Activated B cell treated with CpG ODN at 0.5 μM for 24 hours (primary cell): ENCODE results near the gene ARHGEF10L. TPM values are rescaled to one million over a fixed set of nuclear protein-coding genes. Genes with fewer than 3 reads are reported as not detected.

Experiments
- ATAC-seq: fragments of 200-7000 bp; cut with Tn5 transposase; one replicate; pipeline ENCODE4 v1.10.0; 2021; ENCODE audit warnings: low read depth, mild to moderate bottlenecking, moderate library complexity
- CTCF ChIA-PET: fragments of 350-600 bp; sonication (Branson Sonifier 250); formaldehyde crosslinking; loops from one replicate; lab custom pipeline; 2021; ENCODE audit warnings: antibody characterized with exemption; lab: Charles Lee
- POLR2A ChIA-PET: fragments of 350-600 bp; sonication (Branson Sonifier 250); formaldehyde crosslinking; loops from one replicate; lab custom pipeline; 2021; ENCODE audit warnings: antibody characterized with exemption; lab: Charles Lee
- DNase-seq: peaks from one replicate; pipeline ENCODE4 v3.0.0; 2022
- H3K27ac Mint-ChIP-seq: one replicate; pipeline ENCODE4 v1.8.0; 2020; ENCODE audit warnings: mixed read lengths
- H3K27me3 Mint-ChIP-seq: one replicate; pipeline ENCODE4 v1.8.0; 2021; ENCODE audit warnings: mixed read lengths
- H3K36me3 Mint-ChIP-seq: one replicate; pipeline ENCODE4 v1.8.0; 2021; ENCODE audit warnings: low read depth, mixed read lengths
- H3K4me1 Mint-ChIP-seq: one replicate; pipeline ENCODE4 v1.8.0; 2021; ENCODE audit warnings: mixed read lengths
- H3K4me3 Mint-ChIP-seq: one replicate; pipeline ENCODE4 v1.8.0; 2020; ENCODE audit warnings: mild to moderate bottlenecking, mixed read lengths
- H3K9me3 Mint-ChIP-seq: one replicate; pipeline ENCODE4 v1.8.0; 2020; ENCODE audit warnings: mixed read lengths
- intact Hi-C: fragments of 100-400 bp; cut with micrococcal nuclease; formaldehyde crosslinking; loops from one replicate; pipeline ENCODE4 v1.15.1; 2024
- total RNA-seq: library from RNA; stranded (reverse); gene quantifications from 2 replicates; pipeline ENCODE4 v1.2.3, GENCODE V29; 2022
- TF ChIP-seq, protein P1 (sequence below): fragments of 200-600 bp; IDR thresholded peaks from one replicate; pipeline ENCODE4 v1.8.0; 2022; ENCODE audit warnings: antibody characterized with exemption, mild to moderate bottlenecking

The ARHGEF10L gene
- total RNA-seq, 1 donor from 2014 or later, result 0.62 TPM

DNA sequence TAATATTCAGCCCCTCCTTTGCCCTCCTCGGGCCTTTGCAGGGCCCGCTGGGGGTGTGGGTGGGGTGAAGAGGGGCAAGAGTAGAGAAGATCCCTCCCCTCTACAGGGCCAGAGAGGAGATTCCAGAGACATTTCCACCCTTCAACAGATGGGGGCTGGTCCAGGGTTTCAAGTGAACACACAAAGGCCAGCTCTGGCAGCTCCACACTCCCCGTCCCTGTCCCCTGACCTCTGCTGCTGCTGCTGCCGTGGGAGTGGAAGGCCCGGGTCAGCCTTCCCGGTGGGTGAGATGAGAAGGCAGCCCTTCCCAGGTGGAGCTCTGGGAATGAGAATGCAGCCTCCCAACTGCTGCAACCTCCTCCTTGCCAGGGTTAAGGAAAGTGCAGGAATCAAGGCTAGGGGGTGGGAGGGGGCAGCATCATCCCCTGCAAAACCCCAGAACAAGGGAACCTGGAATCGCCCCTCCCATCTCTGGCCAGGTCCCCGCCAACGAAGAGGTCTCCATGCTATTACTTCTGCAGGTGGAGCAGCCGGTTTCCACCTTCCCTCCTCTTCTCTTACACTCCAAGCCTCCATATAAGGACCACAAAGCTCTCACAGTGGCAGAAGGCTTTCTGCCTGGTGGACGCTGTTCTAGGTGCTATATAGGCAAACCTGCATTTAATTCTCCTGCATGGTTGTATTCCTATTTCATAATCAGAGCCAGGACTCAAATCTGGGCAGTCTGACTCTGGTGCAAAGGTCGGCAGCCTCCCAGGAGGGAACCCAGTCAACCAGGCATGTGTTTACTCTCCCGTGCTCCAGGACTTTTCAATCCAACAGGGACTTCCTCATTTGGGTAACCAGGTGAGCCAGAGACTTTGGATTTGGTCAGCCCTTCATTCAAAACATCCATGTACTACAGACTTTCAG, 22.9 kb upstream of the ARHGEF10L start:
- Mint-ChIP-seq H3K4me3 (no peak overlapping the region), H3K36me3 (no peaks in the 10 kb centered on the region), H3K9me3 (no peaks in the 10 kb centered on the region), H3K27ac (no peak overlapping the region), H3K27me3 (peaks cover 36% of the 10 kb centered on the region), H3K4me1 (no peaks in the 10 kb centered on the region)
- intact Hi-C loops, result no loop called here
- POLR2A ChIA-PET, result no interaction called here
- DNase-seq, result no peak
- CTCF ChIA-PET, result no interaction called here
- TF ChIP-seq, protein P1, sequence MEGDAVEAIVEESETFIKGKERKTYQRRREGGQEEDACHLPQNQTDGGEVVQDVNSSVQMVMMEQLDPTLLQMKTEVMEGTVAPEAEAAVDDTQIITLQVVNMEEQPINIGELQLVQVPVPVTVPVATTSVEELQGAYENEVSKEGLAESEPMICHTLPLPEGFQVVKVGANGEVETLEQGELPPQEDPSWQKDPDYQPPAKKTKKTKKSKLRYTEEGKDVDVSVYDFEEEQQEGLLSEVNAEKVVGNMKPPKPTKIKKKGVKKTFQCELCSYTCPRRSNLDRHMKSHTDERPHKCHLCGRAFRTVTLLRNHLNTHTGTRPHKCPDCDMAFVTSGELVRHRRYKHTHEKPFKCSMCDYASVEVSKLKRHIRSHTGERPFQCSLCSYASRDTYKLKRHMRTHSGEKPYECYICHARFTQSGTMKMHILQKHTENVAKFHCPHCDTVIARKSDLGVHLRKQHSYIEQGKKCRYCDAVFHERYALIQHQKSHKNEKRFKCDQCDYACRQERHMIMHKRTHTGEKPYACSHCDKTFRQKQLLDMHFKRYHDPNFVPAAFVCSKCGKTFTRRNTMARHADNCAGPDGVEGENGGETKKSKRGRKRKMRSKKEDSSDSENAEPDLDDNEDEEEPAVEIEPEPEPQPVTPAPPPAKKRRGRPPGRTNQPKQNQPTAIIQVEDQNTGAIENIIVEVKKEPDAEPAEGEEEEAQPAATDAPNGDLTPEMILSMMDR, result no peak
- ATAC-seq, result no peak

DNA sequence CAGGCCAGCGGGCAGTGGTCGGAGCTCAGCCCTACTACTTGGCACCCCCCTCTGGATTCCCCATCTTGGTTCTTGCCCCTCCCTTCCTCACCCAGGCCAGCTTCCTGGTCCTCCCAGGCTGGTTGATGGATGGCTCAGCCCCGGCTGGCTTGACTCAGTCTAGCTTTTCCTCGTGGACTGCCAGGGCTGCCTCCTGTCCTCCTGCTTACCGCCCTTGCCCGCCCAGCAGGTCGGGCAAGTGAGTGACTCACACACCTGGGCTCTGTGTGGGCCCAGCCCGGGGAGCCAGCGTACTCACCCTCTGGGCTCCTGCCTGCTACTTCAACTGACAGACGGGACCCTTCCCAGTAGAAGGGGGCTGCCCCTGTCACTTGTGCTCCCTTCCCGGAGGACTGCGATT, 19.5 kb upstream of the ARHGEF10L start:
- no peak for ATAC-seq
- no peak for DNase-seq
- POLR2A ChIA-PET, result no interaction called here
- H3K4me1 Mint-ChIP-seq, result no peaks in the 10 kb centered on the region
- H3K36me3 Mint-ChIP-seq, result no peaks in the 10 kb centered on the region
- no peak overlapping the region for H3K27ac Mint-ChIP-seq
- intact Hi-C loops, result no loop called here
- TF ChIP-seq, protein P1, result no peak
- H3K4me3 Mint-ChIP-seq, result no peak overlapping the region
- H3K27me3 Mint-ChIP-seq, result peaks cover 49% of the 10 kb centered on the region
- CTCF ChIA-PET, result no interaction called here
- H3K9me3 Mint-ChIP-seq, result no peaks in the 10 kb centered on the region

DNA sequence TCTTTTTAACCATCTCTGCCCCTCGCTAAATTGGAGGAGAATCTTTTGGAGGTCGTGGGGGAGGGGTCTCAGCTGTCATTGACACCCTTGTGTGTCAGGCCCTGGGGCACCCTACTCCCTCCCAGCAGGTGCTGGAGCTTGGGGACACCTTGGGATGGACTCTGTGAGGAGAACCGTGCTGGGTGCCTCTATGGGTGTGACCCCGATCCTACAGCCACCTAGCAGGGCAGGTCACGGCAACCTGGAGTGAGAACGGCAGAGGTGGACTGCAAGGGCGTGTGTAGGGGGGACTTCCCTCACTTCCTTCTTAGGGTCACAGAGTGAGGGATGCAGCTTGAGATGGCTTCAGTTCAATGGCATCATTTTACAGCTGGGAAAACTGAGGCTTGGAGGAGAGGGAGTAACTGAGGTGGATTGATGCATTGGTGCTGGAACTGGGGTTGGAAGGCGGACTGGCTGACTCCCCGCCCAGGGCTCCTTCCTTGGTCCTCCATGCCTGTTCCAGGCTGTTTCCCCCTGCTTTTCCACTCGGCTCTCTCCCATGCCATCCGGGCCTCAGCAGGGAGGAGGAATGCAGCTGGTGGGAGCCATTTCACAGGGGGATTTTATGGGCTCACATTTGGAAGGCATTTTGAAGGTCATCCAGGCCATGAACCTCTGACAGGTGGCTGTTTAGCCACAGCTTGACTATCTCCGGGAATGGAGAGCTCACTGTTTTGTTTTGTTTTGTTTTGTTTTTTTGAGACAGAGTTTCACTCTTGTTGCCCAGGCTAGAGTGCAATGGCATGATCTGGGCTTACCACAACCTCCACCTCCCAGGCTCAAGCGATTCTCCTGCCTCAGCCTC, 18.8 kb upstream of the ARHGEF10L start:
- no peak for DNase-seq
- no peak overlapping the region for H3K27ac Mint-ChIP-seq
- H3K4me3 Mint-ChIP-seq, result no peak overlapping the region
- TF ChIP-seq, protein P1, result no peak
- H3K27me3 Mint-ChIP-seq, result peaks cover 46% of the 10 kb centered on the region
- ChIA-PET POLR2A (no interaction called here), CTCF (no interaction called here)
- intact Hi-C loops, result no loop called here
- no peaks in the 10 kb centered on the region for H3K4me1 Mint-ChIP-seq
- no peak for ATAC-seq
- H3K9me3 Mint-ChIP-seq, result no peaks in the 10 kb centered on the region
- H3K36me3 Mint-ChIP-seq, result no peaks in the 10 kb centered on the region

DNA sequence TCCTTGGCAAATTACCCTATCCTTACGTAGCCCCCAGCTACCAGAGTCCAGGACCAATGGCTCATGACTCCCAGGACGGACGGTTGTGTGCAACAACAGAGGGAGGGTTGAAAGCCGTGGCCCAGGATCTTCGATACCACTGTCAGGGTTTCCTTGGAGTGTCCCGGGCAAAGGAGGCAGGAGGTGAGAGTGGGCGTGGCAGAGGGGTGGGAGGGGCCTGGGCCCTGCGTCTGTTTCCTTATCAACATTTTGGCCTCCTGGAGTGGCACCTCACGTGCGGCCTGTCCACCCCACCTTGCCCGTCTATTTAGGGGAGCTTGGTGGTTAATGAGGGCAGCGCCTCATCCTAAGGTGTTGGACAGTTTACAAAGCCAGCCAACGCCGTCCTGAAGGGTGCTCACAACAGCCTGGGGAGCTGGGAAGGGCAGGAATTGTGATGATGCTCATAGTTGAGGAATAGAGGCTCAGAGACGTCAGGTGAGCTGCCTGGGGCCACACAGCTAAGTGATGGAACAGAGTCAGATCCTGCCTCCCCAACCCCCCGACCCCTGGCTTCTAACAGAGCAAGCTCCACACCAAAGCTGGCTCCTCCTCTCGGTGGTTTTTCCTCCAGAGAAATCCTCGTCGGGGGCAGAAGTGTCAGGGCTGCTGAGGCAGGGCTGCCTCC, 17.4 kb upstream of the ARHGEF10L start:
- TF ChIP-seq, protein P1, result no peak
- no peak for ATAC-seq
- ChIA-PET POLR2A (no interaction called here), CTCF (interaction anchor here (1.1 kb wide), 1 partner anchor 46 kb away, joined by 3 read pairs; no protein-coding TSS in a partner anchor)
- Mint-ChIP-seq H3K27me3 (peaks cover 34% of the 10 kb centered on the region), H3K9me3 (no peaks in the 10 kb centered on the region), H3K4me1 (no peaks in the 10 kb centered on the region), H3K36me3 (no peaks in the 10 kb centered on the region), H3K4me3 (no peak overlapping the region), H3K27ac (no peak overlapping the region)
- DNase-seq, result no peak
- intact Hi-C loops, result no loop called here
